Central memory CD4-positive, alpha-beta T cell (primary cell): ENCODE results near the gene MMADHC.
"Not testable (repeated sequence)": the region's sequence is repeated elsewhere in the genome, so short reads cannot be mapped to it uniquely, and the experiment has no call there.

Experiments used
- DNase-seq: peaks from one replicate; pipeline ENCODE4 v3.0.0; 2022

MMADHC gene

GRCh38 chr2:149594411-149594810 is 6.8 kb upstream of the MMADHC start:
- no peak for DNase-seq

- no peak for DNase-seq
Measured at GRCh38 chr2:149587950-149588487, 444 bp upstream of the MMADHC start.

- DNase-seq, result no peak
Measured at GRCh38 chr2:149586898-149587219, 716 bp downstream of the MMADHC start.

- DNase-seq, result no peak
Measured at GRCh38 chr2:149586063-149586462, 1.5 kb downstream of the MMADHC start.

- DNase-seq, result no peak
Measured at GRCh38 chr2:149585166-149585885, 2.2 kb downstream of the MMADHC start.

- no peak for DNase-seq
Measured at GRCh38 chr2:149579972-149580882, 7.3 kb downstream of the MMADHC start.

- no peak for DNase-seq
Measured at GRCh38 chr2:149577269-149577668, 10.3 kb downstream of the MMADHC start.

- no peak for DNase-seq
Measured at GRCh38 chr2:149575752-149576151, 11.8 kb downstream of the MMADHC start.

GRCh38 chr2:149575277-149575676 is 12.3 kb downstream of the MMADHC start:
- DNase-seq, result no peak

- DNase-seq, result no peak
Measured at GRCh38 chr2:149573760-149574159, 13.8 kb downstream of the MMADHC start.

- no peak for DNase-seq
Measured at GRCh38 chr2:149572102-149572953, 15.2 kb downstream of the MMADHC start.

GRCh38 chr2:149568138-149568537 is 19.4 kb downstream of the MMADHC start:
- DNase-seq, result no peak

- DNase-seq, result no peak
Measured at GRCh38 chr2:149566652-149567051, 20.9 kb downstream of the MMADHC start.

GRCh38 chr2:149565625-149566024 is 21.9 kb downstream of the MMADHC start:
- not testable (repeated sequence) for DNase-seq

GRCh38 chr2:149564983-149565382 is 22.6 kb downstream of the MMADHC start:
- DNase-seq, result no peak

- no peak for DNase-seq
Measured at GRCh38 chr2:149564097-149564496, 23.5 kb downstream of the MMADHC start.

GRCh38 chr2:149562324-149562723 is 25.3 kb downstream of the MMADHC start:
- no peak for DNase-seq

GRCh38 chr2:149561309-149561926 is 26.2 kb downstream of the MMADHC start:
- peak; percentile 20 for DNase-seq

GRCh38 chr2:149559341-149560068 is 28.1 kb downstream of the MMADHC start:
- DNase-seq, result no peak

- DNase-seq, result no peak
Measured at GRCh38 chr2:149556452-149556851, 31.1 kb downstream of the MMADHC start.

GRCh38 chr2:149552830-149553229 is 34.7 kb downstream of the MMADHC start:
- no peak for DNase-seq

GRCh38 chr2:149552226-149552625 is 35.3 kb downstream of the MMADHC start:
- DNase-seq, result no peak
